Parathyroid adenoma (tissue), 2 donors: ENCODE results near the gene SIL1.

Experiments
- H2AFZ ChIP-seq: fragments of 300-600 bp; sonication (generic); one replicate; pipeline ENCODE4 v1.7.0; 2017; ENCODE audit warnings: antibody characterized with exemption, mild to moderate bottlenecking
- H3K27ac ChIP-seq: fragments of 300-600 bp; sonication (generic); one replicate; pipeline ENCODE4 v1.7.0; 2017
- H3K27me3 ChIP-seq: fragments of 300-600 bp; sonication (generic); one replicate; pipeline ENCODE4 v1.7.0; 2017; ENCODE audit warnings: low read length; ENCODE audit not compliant: control insufficient read depth, insufficient read depth
- H3K36me3 ChIP-seq: fragments of 300-600 bp; sonication (generic); one replicate; pipeline ENCODE4 v1.7.0; 2017; ENCODE audit warnings: low read length; ENCODE audit not compliant: control insufficient read depth, insufficient read depth
- H3K4me1 ChIP-seq: fragments of 300-600 bp; sonication (generic); one replicate; pipeline ENCODE4 v1.7.0; 2017; ENCODE audit warnings: control low read depth
- H3K4me2 ChIP-seq: fragments of 300-600 bp; sonication (generic); one replicate; pipeline ENCODE4 v1.7.0; 2017; ENCODE audit warnings: low read length
- H3K4me3 ChIP-seq: fragments of 300-600 bp; sonication (generic); one replicate; pipeline ENCODE4 v1.7.0; 2017; ENCODE audit warnings: low read depth, low read length
- H3K79me2 ChIP-seq: fragments of 300-600 bp; sonication (generic); one replicate; pipeline ENCODE4 v1.7.0; 2017; ENCODE audit warnings: control low read depth
- H3K9ac ChIP-seq: fragments of 300-600 bp; sonication (generic); one replicate; pipeline ENCODE4 v1.7.0; 2017; ENCODE audit warnings: mild to moderate bottlenecking
- H3K9me3 ChIP-seq: fragments of 300-600 bp; sonication (generic); one replicate; pipeline ENCODE4 v1.7.0; 2017; ENCODE audit warnings: low read length; ENCODE audit not compliant: control insufficient read depth
- CTCF ChIP-seq: fragments of 300-600 bp; sonication (generic); IDR thresholded peaks from one replicate; pipeline ENCODE4 v1.7.0; 2017; ENCODE audit warnings: antibody characterized with exemption, mild to moderate bottlenecking
- donor health status: primary hyperparathyroidism.

Gene SIL1

GRCh38 chr5:139186752-139187326 is 11.3 kb downstream of the SIL1 start:
- no peak overlapping the region for H3K27ac ChIP-seq

GRCh38 chr5:139186261-139186660 is 11.9 kb downstream of the SIL1 start:
- Histone ChIP-seq H3K27me3 (no peaks in the 10 kb centered on the region), H3K4me2 (no peak overlapping the region), H3K27ac (no peak overlapping the region), H3K79me2 (peaks cover 43% of the 10 kb centered on the region), H3K4me1 (peaks cover 15% of the 10 kb centered on the region), H3K36me3 (no peaks in the 10 kb centered on the region), H3K4me3 (no peak overlapping the region), H3K9ac (no peak overlapping the region), H3K9me3 (no peaks in the 10 kb centered on the region), H2AFZ (no peak overlapping the region)
- no peak for TF ChIP-seq CTCF

More at GRCh38 chr5:139186752-139187326, 11.3 kb downstream of the SIL1 start:
- no peaks in the 10 kb centered on the region for H3K27me3 ChIP-seq
- no peak overlapping the region for H2AFZ ChIP-seq
- peaks cover 15% of the 10 kb centered on the region for H3K4me1 ChIP-seq
- H3K9me3 ChIP-seq = no peaks in the 10 kb centered on the region
- H3K4me2 ChIP-seq = no peak overlapping the region
- H3K36me3 ChIP-seq = no peaks in the 10 kb centered on the region
- H3K79me2 ChIP-seq = peaks cover 38% of the 10 kb centered on the region
- no peak overlapping the region for H3K4me3 ChIP-seq
- no peak overlapping the region for H3K9ac ChIP-seq
- TF ChIP-seq CTCF = no peak

- Histone ChIP-seq H3K4me1 (peaks cover 20% of the 10 kb centered on the region), H3K27ac (no peak overlapping the region), H3K27me3 (no peaks in the 10 kb centered on the region), H2AFZ (no peak overlapping the region), H3K9ac (no peak overlapping the region), H3K4me2 (no peak overlapping the region), H3K4me3 (no peak overlapping the region), H3K79me2 (peaks cover 49% of the 10 kb centered on the region), H3K36me3 (no peaks in the 10 kb centered on the region), H3K9me3 (no peaks in the 10 kb centered on the region)
- no peak for TF ChIP-seq CTCF
Observed at GRCh38 chr5:139185589-139185988, 12.6 kb downstream of the SIL1 start.

GRCh38 chr5:139183502-139183901 is 14.7 kb downstream of the SIL1 start:
- no peaks in the 10 kb centered on the region for H3K36me3 ChIP-seq
- no peak overlapping the region for H3K9ac ChIP-seq
- no peaks in the 10 kb centered on the region for H3K9me3 ChIP-seq
- H3K27me3 ChIP-seq = no peaks in the 10 kb centered on the region
- H3K4me3 ChIP-seq = no peak overlapping the region
- peaks cover 24% of the 10 kb centered on the region for H3K4me1 ChIP-seq
- H2AFZ ChIP-seq = no peak overlapping the region
- H3K4me2 ChIP-seq = no peak overlapping the region
- peaks cover 61% of the 10 kb centered on the region for H3K79me2 ChIP-seq
- no peak for TF ChIP-seq CTCF
- H3K27ac ChIP-seq = no peak overlapping the region
